Keratinocyte (primary cell): Measurements from ENCODE around the gene ZMYND8.

ENCODE experiments used
- EZH2 ChIP-seq: IDR thresholded peaks from one replicate; pipeline ENCODE4 v1.6.1; 2012; ENCODE audit warnings: inconsistent platforms, mild to moderate bottlenecking, low read length, moderate library complexity
- TF ChIP-seq, protein P1 (sequence below), 3 experiments: IDR thresholded peaks in 1 of 3; conservative IDR thresholded peaks in 1 of 3; optimal IDR thresholded peaks in 1 of 3; 2 replicates in 2 of 3; 3 replicates in 1 of 3; pipeline versions ENCODE3 to v1.5.1; 2011; ENCODE audit warnings: low read length in 3 of 3, mild to moderate bottlenecking in 3 of 3, moderate library complexity in 2 of 3, control low read depth in 1 of 3, inconsistent platforms in 1 of 3; ENCODE audit not compliant: insufficient read depth in 2 of 3; ENCODE audit errors: extremely low read depth in 1 of 3

GRCh38 chr20:47236639-47236900 lies 119.9 kb downstream of the ZMYND8 start:
- TF ChIP-seq, protein P1, sequence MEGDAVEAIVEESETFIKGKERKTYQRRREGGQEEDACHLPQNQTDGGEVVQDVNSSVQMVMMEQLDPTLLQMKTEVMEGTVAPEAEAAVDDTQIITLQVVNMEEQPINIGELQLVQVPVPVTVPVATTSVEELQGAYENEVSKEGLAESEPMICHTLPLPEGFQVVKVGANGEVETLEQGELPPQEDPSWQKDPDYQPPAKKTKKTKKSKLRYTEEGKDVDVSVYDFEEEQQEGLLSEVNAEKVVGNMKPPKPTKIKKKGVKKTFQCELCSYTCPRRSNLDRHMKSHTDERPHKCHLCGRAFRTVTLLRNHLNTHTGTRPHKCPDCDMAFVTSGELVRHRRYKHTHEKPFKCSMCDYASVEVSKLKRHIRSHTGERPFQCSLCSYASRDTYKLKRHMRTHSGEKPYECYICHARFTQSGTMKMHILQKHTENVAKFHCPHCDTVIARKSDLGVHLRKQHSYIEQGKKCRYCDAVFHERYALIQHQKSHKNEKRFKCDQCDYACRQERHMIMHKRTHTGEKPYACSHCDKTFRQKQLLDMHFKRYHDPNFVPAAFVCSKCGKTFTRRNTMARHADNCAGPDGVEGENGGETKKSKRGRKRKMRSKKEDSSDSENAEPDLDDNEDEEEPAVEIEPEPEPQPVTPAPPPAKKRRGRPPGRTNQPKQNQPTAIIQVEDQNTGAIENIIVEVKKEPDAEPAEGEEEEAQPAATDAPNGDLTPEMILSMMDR (optimal IDR thresholded peaks at IDR 0.05 in 1 of 3, IDR thresholded peaks at IDR 0.05 in 1 of 3, conservative IDR thresholded peaks at IDR 0.05 in 1 of 3; ENCODE audit: extremely low read depth in 1 of 3, insufficient read depth in 2 of 3, low read length in 3 of 3), result no peak
- no peak for TF ChIP-seq EZH2
